Right ventricle myocardium superior (tissue), 1 donor: ENCODE results near the gene LAMB4. TPM values are rescaled to one million over a fixed set of nuclear protein-coding genes. Genes with fewer than 3 reads are reported as not detected.

Experiments used
- ATAC-seq: fragments of 200-7000 bp; cut with Tn5 transposase; one replicate; pipeline ENCODE4 v1.9.1; 2020; ENCODE audit warnings: mild to moderate bottlenecking; ENCODE audit not compliant: poor library complexity
- DNase-seq: peaks from one replicate; pipeline ENCODE4 v3.0.0-alpha.2; 2020
- intact Hi-C: fragments of 100-400 bp; cut with DNase I; formaldehyde crosslinking; loops from one replicate; pipeline ENCODE4 v1.11.2; 2022
- long read RNA-seq: library from polyadenylated mRNA; unstranded; transcript quantifications from one replicate; pipeline ENCODE4 v2.0.0, GENCODE V29; 2021
- total RNA-seq: library from RNA; stranded (reverse); fragmentation: NEBNext Ultra II Directional; extraction: Animal tissue kit (Norgen Biotek cat#: 25700); gene quantifications from one replicate; pipeline ENCODE4 v1.2.1, GENCODE V29; 2021
- donor health status: DM: no; HTN: yes; CAD: no; lungs with severe emphysema.

LAMB4 gene, protein sequence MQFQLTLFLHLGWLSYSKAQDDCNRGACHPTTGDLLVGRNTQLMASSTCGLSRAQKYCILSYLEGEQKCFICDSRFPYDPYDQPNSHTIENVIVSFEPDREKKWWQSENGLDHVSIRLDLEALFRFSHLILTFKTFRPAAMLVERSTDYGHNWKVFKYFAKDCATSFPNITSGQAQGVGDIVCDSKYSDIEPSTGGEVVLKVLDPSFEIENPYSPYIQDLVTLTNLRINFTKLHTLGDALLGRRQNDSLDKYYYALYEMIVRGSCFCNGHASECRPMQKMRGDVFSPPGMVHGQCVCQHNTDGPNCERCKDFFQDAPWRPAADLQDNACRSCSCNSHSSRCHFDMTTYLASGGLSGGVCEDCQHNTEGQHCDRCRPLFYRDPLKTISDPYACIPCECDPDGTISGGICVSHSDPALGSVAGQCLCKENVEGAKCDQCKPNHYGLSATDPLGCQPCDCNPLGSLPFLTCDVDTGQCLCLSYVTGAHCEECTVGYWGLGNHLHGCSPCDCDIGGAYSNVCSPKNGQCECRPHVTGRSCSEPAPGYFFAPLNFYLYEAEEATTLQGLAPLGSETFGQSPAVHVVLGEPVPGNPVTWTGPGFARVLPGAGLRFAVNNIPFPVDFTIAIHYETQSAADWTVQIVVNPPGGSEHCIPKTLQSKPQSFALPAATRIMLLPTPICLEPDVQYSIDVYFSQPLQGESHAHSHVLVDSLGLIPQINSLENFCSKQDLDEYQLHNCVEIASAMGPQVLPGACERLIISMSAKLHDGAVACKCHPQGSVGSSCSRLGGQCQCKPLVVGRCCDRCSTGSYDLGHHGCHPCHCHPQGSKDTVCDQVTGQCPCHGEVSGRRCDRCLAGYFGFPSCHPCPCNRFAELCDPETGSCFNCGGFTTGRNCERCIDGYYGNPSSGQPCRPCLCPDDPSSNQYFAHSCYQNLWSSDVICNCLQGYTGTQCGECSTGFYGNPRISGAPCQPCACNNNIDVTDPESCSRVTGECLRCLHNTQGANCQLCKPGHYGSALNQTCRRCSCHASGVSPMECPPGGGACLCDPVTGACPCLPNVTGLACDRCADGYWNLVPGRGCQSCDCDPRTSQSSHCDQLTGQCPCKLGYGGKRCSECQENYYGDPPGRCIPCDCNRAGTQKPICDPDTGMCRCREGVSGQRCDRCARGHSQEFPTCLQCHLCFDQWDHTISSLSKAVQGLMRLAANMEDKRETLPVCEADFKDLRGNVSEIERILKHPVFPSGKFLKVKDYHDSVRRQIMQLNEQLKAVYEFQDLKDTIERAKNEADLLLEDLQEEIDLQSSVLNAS (N-terminal part only)
- 0.30 TPM for total RNA-seq
- long read RNA-seq, result 0 reads

- intact Hi-C loops, result no loop called here
- no peak for ATAC-seq
These were observed at the start of gene LAMB4 for GRCh38 chr7:108130261-108130660. Gene LAMB4 (minus strand): TSS chr7:108130361. CDS start chr7:108123164, 7,197 bp downstream.

DNA sequence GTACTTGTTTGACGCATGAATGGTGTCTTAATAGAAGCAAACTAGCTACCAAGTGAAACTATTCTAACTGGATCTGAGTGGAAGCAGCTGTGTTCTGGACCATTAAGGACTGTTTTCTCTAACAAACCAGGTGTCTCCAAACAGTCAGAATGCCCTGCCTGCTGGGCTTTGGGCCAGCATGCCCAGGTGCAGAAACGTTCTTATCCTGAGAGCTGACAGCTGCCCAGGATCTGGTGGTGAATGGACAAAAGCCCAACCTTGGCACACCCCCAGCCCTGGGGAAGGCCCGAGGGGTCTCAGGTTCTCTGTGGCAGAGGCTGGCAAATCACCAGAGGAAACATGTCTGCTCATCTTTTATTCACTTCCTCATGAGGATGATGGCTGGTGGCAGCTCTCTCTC is 48.2 kb upstream of the LAMB4 start:
- no peak for DNase-seq
- intact Hi-C loops, result no loop called here
- ATAC-seq, result no peak

More at GRCh38 chr7:108130261-108130660, at the start of gene LAMB4:
- DNase-seq, result no peak

DNA sequence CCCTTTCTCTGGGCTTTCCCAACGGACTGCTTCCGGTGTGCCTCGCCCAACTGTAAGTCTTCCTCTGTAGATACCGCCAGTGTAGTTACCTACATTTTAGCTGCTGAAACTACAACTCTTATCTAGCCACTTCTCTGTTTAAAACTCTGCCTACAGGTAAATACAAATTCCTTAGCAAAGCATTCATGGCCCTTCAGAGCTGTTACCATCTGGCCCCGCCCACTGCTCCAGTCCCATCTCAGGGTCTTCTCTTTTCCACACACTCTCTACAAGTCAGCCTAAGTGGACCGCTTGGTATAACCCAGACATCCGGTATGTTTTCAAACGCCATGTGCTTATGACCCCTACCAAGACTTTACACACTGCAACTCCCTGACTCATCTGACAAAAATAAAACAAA is 41.0 kb upstream of the LAMB4 start:
- DNase-seq, result no peak
- ATAC-seq, result no peak
- intact Hi-C loops, result no loop called here

GRCh38 chr7:108170251-108170650 is 40.1 kb upstream of the LAMB4 start:
- intact Hi-C loops, result no loop called here

DNA sequence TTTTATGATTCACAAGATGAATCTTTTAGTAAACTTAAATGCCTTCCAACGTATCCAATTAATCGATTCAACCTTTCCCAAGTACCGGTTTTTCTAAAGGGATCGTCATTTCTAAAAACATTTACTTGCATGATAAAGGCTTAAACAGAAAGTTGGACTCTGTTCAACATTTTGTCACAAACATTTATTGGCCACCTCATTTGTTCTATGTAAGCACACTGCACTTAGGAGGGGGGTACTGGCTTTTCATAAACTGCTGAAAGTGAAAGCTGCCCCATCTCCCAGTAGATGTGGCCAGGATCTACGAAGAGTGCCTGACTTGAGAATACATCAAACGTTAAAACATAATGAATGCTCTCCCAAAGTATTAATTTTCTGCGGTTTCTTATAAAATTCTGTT is 37.3 kb upstream of the LAMB4 start:
- ATAC-seq, result no peak
- intact Hi-C loops, result no loop called here
- DNase-seq, result no peak

More at GRCh38 chr7:108170251-108170650, 40.1 kb upstream of the LAMB4 start:
- ATAC-seq (no peak), DNase-seq (no peak)

GRCh38 chr7:108166687-108167086 is 36.5 kb upstream of the LAMB4 start:
- DNase-seq, result no peak
- no peak for ATAC-seq
- intact Hi-C loops, result no loop called here

DNA sequence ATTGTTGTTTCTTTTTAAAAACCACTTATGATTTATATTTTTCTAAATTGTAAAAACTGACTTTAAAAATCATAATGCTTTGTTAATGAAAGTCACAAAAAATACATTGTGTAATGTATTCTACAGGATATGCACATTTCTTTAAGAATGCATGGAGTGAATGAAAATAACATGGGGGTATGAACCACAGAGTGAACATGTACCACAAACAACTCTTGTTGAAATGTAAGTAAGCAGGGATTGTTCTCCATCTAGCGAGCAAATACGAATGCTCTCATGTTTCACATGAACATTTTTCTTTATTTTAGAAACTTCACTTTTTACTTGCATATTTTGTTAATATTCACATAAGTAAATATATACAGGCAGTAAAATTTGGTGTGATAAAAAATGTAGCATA is 35.6 kb upstream of the LAMB4 start:
- no peak for ATAC-seq
- DNase-seq, result no peak
- intact Hi-C loops, result no loop called here

DNA sequence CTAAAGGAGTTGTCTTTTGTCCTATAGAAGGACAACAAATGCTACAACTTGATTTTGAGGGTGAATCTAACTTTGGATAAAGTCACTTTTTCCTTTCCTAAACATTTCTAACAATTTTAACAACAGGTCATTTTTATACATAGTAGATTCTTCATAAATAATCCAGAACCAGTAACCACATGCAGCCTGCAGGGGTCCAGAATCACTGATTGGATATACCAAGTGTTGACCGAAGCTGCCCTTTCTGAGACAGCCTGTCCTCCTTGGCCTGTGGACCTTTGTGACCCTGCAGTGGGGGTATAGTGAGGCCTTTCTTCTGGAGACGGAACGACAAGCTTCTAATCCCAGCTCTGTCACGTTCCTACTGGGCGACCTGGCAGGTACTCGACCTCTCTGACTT is 34.8 kb upstream of the LAMB4 start:
- DNase-seq, result no peak
- intact Hi-C loops, result no loop called here
- no peak for ATAC-seq

DNA sequence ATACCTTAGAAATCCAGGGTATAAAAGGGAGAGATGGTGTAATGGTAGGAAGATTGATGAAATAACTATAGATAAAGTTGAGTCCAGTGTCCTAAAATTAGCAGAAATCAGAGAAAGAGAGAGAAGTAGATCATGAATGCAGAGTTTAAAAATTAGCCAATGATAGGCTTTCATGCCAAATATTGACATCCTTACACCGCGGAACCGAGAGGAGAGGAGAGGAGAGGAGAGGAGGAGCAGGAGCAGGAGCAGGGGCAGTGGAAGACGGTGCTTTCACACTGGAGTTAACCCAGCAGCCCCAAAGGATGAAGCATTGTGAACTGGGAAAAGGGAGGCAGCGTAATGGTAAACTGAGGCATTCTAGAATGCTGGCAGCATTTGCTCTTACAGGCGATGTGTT is 34.2 kb upstream of the LAMB4 start:
- ATAC-seq (no peak), DNase-seq (no peak)
- intact Hi-C loops, result no loop called here

DNA sequence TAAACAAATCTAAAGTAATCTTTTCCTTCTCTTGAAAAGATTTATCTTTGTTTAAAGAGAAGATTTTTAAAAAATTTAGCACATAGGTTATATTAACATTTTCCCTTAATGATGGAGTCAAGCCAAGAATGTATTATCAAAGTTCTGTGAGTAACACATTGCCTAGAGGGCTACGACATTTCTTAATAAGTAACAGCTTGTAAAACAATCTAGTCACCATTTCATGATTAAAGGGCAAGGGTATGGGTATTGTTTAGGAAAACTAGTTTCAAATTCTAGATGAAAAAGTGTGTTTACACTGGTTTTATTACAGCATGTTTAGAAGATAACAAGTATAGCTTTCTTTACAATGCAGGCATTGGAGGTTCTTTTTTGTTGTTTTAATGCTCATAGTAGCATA is 28.6 kb upstream of the LAMB4 start:
- ATAC-seq (no peak), DNase-seq (no peak)
- intact Hi-C loops, result no loop called here

DNA sequence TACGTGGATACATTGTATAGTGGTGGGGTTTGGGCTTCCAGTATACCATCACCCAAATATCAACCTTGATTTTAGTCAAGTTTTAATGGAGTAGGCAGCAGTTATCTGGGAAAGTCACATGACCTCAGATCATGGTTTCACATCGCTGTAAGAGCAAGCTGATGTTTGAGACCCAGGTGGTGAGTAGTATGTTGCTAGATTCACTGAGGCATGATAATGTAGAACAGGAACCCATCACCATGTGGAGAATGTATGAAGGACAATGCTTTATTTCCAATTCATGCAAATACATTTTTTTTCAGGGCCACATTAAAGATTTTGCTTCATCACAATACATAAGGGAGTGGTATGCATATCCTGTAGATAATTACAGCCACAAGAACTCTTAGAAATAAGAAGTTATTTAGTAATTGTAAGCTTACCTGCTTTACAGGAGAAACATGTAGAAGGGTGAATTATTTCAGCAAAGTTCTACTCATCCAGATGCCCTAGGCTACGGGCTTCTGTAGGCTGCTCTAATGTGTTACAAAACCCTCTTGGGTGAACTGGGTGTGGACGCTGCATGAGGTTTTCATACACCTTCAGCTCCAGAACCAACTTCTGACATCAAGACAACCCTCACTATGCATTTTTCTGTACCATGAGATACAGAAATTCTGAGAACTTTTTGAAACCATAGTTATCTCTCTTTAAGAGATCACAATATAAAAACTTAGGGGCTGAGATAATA is 27.6 kb upstream of the LAMB4 start:
- ATAC-seq (no peak), DNase-seq (no peak)
- intact Hi-C loops, result no loop called here

- intact Hi-C loops, result no loop called here
- DNase-seq, result no peak
- no peak for ATAC-seq
These were observed 26.9 kb upstream of the LAMB4 start for GRCh38 chr7:108156897-108157605.

DNA sequence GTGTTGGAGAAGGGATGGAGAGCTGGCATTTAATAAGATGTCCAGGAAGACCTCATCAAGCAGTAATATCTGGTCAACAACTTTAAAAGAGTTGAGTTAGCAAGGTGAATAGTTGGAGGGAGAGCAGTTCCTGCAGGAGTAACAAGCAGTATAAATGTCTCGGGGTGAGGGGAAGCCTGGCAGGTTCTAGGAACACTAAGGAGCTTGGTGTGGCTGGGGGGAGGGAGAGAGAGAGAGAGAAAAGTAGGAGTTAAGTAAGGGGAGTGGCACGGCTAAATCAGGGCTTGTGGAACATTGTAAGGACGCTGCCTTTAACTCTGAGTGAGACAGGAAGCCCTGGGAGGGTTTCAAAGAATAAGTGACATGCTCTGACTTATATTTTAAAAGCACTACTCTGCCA is 22.0 kb upstream of the LAMB4 start:
- no peak for DNase-seq
- intact Hi-C loops, result no loop called here
- ATAC-seq, result no peak

DNA sequence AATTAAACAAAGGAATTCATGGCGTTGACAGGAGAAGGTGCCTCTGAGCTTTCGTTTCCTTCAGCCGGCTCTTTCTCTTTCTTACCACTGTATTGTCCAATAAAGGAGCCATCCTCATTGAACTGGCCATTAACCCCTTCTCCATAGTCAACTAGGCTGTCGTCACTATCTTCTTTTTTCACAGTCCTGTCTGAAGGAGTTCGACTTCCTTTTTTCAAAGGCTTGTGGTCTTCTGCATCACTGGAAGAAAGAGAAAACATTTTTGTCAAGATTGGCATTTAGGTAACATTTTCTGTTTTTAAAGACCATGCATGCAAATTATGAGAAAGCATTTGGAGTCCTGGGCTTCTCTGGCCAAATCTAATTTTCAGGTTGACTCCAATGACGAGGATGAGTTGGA is 19.7 kb upstream of the LAMB4 start:
- no peak for ATAC-seq
- intact Hi-C loops, result loop anchor here (5.0 to 10.0 kb wide), 3 partner anchors 205 to 405 kb away; partner anchors contain the start of gene CBLL1
- no peak for DNase-seq

GRCh38 chr7:108149119-108149518 is 19.0 kb upstream of the LAMB4 start:
- DNase-seq (no peak), ATAC-seq (no peak)
- intact Hi-C loops, result loop anchor here (5.0 to 10.0 kb wide), 3 partner anchors 204 to 404 kb away; partner anchors contain the start of gene CBLL1

DNA sequence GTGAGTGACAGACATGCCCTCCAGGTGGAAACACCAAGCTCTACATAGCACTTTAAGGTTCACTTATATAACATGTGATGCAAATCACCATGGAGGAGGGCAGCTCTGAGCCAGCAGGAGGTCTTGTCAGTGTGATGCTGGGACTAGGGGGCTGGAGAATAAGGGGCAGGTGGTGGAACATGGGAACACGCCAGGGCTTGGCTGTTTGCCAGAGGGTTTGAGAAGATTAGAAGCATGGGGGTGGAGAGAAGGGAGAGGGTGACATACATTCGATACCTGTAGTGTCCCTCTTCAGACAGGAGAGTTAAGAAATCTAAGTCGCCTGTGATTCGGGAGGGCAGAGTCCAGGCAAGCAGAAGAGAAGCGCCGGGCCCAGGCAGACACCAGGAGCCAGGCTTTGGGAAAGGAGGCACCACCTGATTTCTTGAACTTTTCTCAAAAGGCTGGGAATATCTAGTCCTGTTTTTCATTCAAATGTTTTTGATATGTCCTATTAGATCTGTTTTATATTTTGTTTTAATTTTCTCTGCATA is 16.9 kb upstream of the LAMB4 start:
- ATAC-seq (no peak), DNase-seq (no peak)
- intact Hi-C loops, result loop anchor here (5.0 to 10.0 kb wide), 3 partner anchors 202 to 402 kb away; partner anchors contain the start of gene CBLL1
